B cell (primary cell): ENCODE data around the gene ZAR1L. TPM values are rescaled to one million over a fixed set of nuclear protein-coding genes. Genes with fewer than 3 reads are reported as not detected.

Experiments
- ATAC-seq: fragments of 200-7000 bp; cut with Tn5 transposase; one replicate; pipeline ENCODE4 v1.10.0; 2021; ENCODE audit warnings: low read depth, mild to moderate bottlenecking, moderate number of reproducible peaks, moderate library complexity
- CTCF ChIA-PET: fragments of 350-600 bp; sonication (Branson Sonifier 250); formaldehyde crosslinking; loops from one replicate; lab custom pipeline; 2021; ENCODE audit warnings: antibody characterized with exemption, inconsistent platforms; lab: Charles Lee
- POLR2A ChIA-PET: fragments of 350-600 bp; sonication (Branson Sonifier 250); formaldehyde crosslinking; loops from one replicate; lab custom pipeline; 2021; ENCODE audit warnings: antibody characterized with exemption; lab: Charles Lee
- DNase-seq: peaks from one replicate; pipeline ENCODE4 v3.0.0; 2013
- H2AFZ ChIP-seq: 2 replicates; pipeline ENCODE4 v1.6.1; 2012; ENCODE audit warnings: mild to moderate bottlenecking, low read depth, low read length; ENCODE audit not compliant: insufficient read depth, poor library complexity, severe bottlenecking
- H3K27ac ChIP-seq, 2 donors: 1 replicate in 1 of 2; 2 replicates in 1 of 2; pipeline ENCODE4 v1.5.1; 2012 to 2013; ENCODE audit warnings: low read length in 2 of 2, mild to moderate bottlenecking in 2 of 2, moderate library complexity in 1 of 2
- H3K27me3 ChIP-seq, 4 experiments: fragments of 200-600 bp in 1 of 4; sonication (generic) in 1 of 4; replicated peaks in 1 of 4; 1 replicate in 2 of 4; 2 replicates in 2 of 4; pipeline versions ENCODE4 v1.6.1 to v1.7.0; 2013 to 2016; ENCODE audit warnings: low read length in 3 of 4, mild to moderate bottlenecking in 2 of 4, mixed read lengths in 1 of 4, moderate library complexity in 1 of 4; ENCODE audit not compliant: insufficient read depth in 4 of 4, control insufficient read depth in 3 of 4; ENCODE audit errors: control extremely low read depth in 1 of 4
- H3K36me3 ChIP-seq, 2 experiments: replicated peaks in 1 of 2; 1 replicate in 1 of 2; 2 replicates in 1 of 2; pipeline versions ENCODE4 v1.6.1 to v1.7.1; 2013; ENCODE audit warnings: low read length in 1 of 2; ENCODE audit not compliant: insufficient read depth in 2 of 2, control insufficient read depth in 1 of 2; ENCODE audit errors: control extremely low read depth in 1 of 2, extremely low read depth in 1 of 2
- H3K4me1 ChIP-seq, 2 donors: fragments of 200-600 bp in 1 of 2; sonication (generic) in 1 of 2; 1 replicate in 1 of 2; 2 replicates in 1 of 2; pipeline versions ENCODE4 v1.5.1 to v1.6.1; 2013 to 2017; ENCODE audit warnings: low read length in 2 of 2; ENCODE audit not compliant: control insufficient read depth in 2 of 2, insufficient read depth in 2 of 2
- H3K4me2 ChIP-seq: replicated peaks from 2 replicates; pipeline ENCODE3; 2012; ENCODE audit warnings: mild to moderate bottlenecking, low read depth, low read length; ENCODE audit not compliant: poor library complexity, severe bottlenecking
- H3K4me3 ChIP-seq, 5 experiments: fragments of 200-600 bp in 1 of 5; sonication (generic) in 1 of 5; 1 replicate in 3 of 5; 2 replicates in 2 of 5; pipeline versions ENCODE4 v1.5.1 to v1.7.0; 2011 to 2016; ENCODE audit warnings: low read length in 4 of 5, mild to moderate bottlenecking in 4 of 5, low read depth in 2 of 5, control low read depth in 1 of 5, moderate library complexity in 1 of 5; ENCODE audit not compliant: insufficient read depth in 1 of 5; ENCODE audit errors: control extremely low read depth in 1 of 5, extremely low read depth in 1 of 5
- H3K79me2 ChIP-seq: fragments of 200-600 bp; sonication (generic); one replicate; pipeline ENCODE4 v1.6.0; 2016; ENCODE audit warnings: low read length; ENCODE audit not compliant: control insufficient read depth, insufficient read depth
- H3K9ac ChIP-seq: fragments of 200-600 bp; sonication (generic); 2 replicates; pipeline ENCODE4 v1.6.1; 2017; ENCODE audit warnings: mild to moderate bottlenecking, low read length, moderate library complexity
- H3K9me3 ChIP-seq, 3 donors: one replicate each; pipeline versions ENCODE4 v1.6.1 to v1.7.1; 2013; ENCODE audit warnings: low read length in 2 of 3; ENCODE audit not compliant: control insufficient read depth in 2 of 3, insufficient read depth in 1 of 3; ENCODE audit errors: control extremely low read depth in 1 of 3
- H4K20me1 ChIP-seq: 2 replicates; pipeline ENCODE4 v1.6.0; 2012; ENCODE audit warnings: mild to moderate bottlenecking, low read length; ENCODE audit not compliant: insufficient read depth, control insufficient read depth, poor library complexity, severe bottlenecking
- H3K27ac Mint-ChIP-seq: one replicate; pipeline ENCODE4 v1.8.0; 2021; ENCODE audit warnings: mixed read lengths
- H3K27me3 Mint-ChIP-seq: one replicate; pipeline ENCODE4 v1.8.0; 2021; ENCODE audit warnings: mixed read lengths
- H3K4me1 Mint-ChIP-seq: one replicate; pipeline ENCODE4 v1.8.0; 2021; ENCODE audit warnings: mixed read lengths
- H3K4me3 Mint-ChIP-seq: one replicate; pipeline ENCODE4 v1.8.0; 2021; ENCODE audit warnings: mixed read lengths
- H3K9me3 Mint-ChIP-seq: one replicate; pipeline ENCODE4 v1.8.0; 2022; ENCODE audit warnings: mixed read lengths; ENCODE audit not compliant: insufficient read depth
- CTCF ChIP-seq: fragments of 200-600 bp; IDR thresholded peaks from one replicate; pipeline ENCODE4 v1.8.0; 2022; ENCODE audit warnings: antibody characterized with exemption, mild to moderate bottlenecking
- EZH2 ChIP-seq: IDR thresholded peaks from 2 replicates; pipeline ENCODE4 v1.6.1; 2012; ENCODE audit warnings: borderline replicate concordance, low read depth, mild to moderate bottlenecking, moderate library complexity, low read length; ENCODE audit not compliant: insufficient read depth, poor library complexity, severe bottlenecking
- WGBS: methylation state at CpG from one replicate; pipeline ENCODE4 v1.1.5; 2013; ENCODE audit warnings: missing lambda C conversion rate; ENCODE audit not compliant: insufficient coverage; 5-methylcytosine and 5-hydroxymethylcytosine counted together
- intact Hi-C: fragments of 100-400 bp; cut with micrococcal nuclease; formaldehyde crosslinking; loops from one replicate; pipeline ENCODE4 v1.10.0; 2022
- polyA plus RNA-seq: library from polyadenylated mRNA; depleted of rRNA; stranded (reverse); fragments of >200 nt; gene quantifications from 2 replicates; pipeline ENCODE4 v1.2.3, GENCODE V29; 2012
- total RNA-seq, 2 donors: library from RNA; stranded (reverse); fragments of 120-200 nt in 1 of 2; gene quantifications; 1 replicate in 1 of 2; 2 replicates in 1 of 2; pipeline versions ENCODE4 v1.2.3 to v1.2.4, GENCODE V29; 2013 to 2022

The ZAR1L gene
- total and polyA plus RNA-seq, 2 donors (not counting 1 experiment from before 2014, with no cell fraction given): not detected

GRCh38 chr13:32253911-32254399, 61.2 kb downstream of the ZAR1L start:
- Histone ChIP-seq H4K20me1 (no peaks in the 10 kb centered on the region), H3K9ac (no peak overlapping the region), H3K79me2 (no peaks in the 10 kb centered on the region), H3K4me1 (no peaks in the 10 kb centered on the region), H3K27ac (no peak overlapping the region), H3K4me3 (no peak overlapping the region), H2AFZ (no peak overlapping the region), H3K36me3 (no peaks in the 10 kb centered on the region), H3K4me2 (no peak overlapping the region), H3K27me3 (no peaks in the 10 kb centered on the region), H3K9me3 (no peaks in the 10 kb centered on the region)
- DNase-seq (no peak), ATAC-seq (no peak)
- ChIA-PET CTCF (interaction anchor here (0.7 kb wide), 1 partner anchor 344 kb away, joined by 4 read pairs; no protein-coding TSS in a partner anchor), POLR2A (no interaction called here)
- intact Hi-C loops: no loop called here
- Mint-ChIP-seq H3K4me3 (no peak overlapping the region), H3K27ac (no peak overlapping the region), H3K4me1 (no peaks in the 10 kb centered on the region), H3K9me3 (no peaks in the 10 kb centered on the region), H3K27me3 (no peaks in the 10 kb centered on the region)
- TF ChIP-seq CTCF (no peak), EZH2 (no peak)
- WGBS: over 99% methylated on average over 8 of the region's 14 CpGs

Other genes with a start within 250 kb of the ZAR1L start
- gene BRCA2, start 145 bp upstream of the ZAR1L start, total RNA-seq: 6.0 and 7.5 TPM in 2 replicates
- gene BRCA2, start 145 bp upstream of the ZAR1L start, polyA plus RNA-seq: 1.2 and 1.7 TPM in 2 replicates
- 52.8 and 59.0 TPM in 2 replicates for gene N4BP2L1, start 112.8 kb upstream of the ZAR1L start, total RNA-seq
- 50.9 and 79.9 TPM in 2 replicates for gene N4BP2L1, start 112.8 kb upstream of the ZAR1L start, polyA plus RNA-seq
- 239 and 259 TPM in 2 replicates for gene N4BP2L2, start 223.4 kb upstream of the ZAR1L start, total RNA-seq
- 63.9 and 66.3 TPM in 2 replicates for gene N4BP2L2, start 223.4 kb upstream of the ZAR1L start, polyA plus RNA-seq